Measurements from ENCODE around the gene CCDC93. TPM values are rescaled to one million over a fixed set of nuclear protein-coding genes. Genes with fewer than 3 reads are reported as not detected.
A peak's percentile ranks its signal among the peaks of the same experiment; 100 is the strongest.

The CCDC93 gene
- total and polyA plus RNA-seq, 2 of the 4 experiments (the other 2 are of a cell fraction), result 8.1 to 17.2 TPM

- Histone ChIP-seq H2AK5ac (ENCODE audit: low read depth, low read length) (no peak overlapping the region), H3K27ac (ENCODE audit: insufficient read depth, low read length) (no peak overlapping the region), H2AFZ (replicated peaks; ENCODE audit: low read length, poor library complexity) (no peak overlapping the region), H3K9ac (ENCODE audit: low read depth, low read length) (no peak overlapping the region), H4K8ac (ENCODE audit: low read depth in 2 of 2, low read length in 2 of 2) (no peak overlapping the region), H3K36me3 (ENCODE audit: control insufficient read depth, insufficient read depth, low read length) (no peaks in the 10 kb centered on the region), H3K9me1 (ENCODE audit: insufficient read depth, low read length) (no peaks in the 10 kb centered on the region), H2BK15ac (ENCODE audit: low read depth, low read length) (no peak overlapping the region), H2BK120ac (ENCODE audit: low read depth, low read length) (no peak overlapping the region), H3K23ac (ENCODE audit: low read depth, low read length) (no peak overlapping the region), H3K4me3 (ENCODE audit: insufficient read depth, low read depth, low read length) (no peak overlapping the region), H2BK5ac (ENCODE audit: low read depth, low read length, poor library complexity, severe bottlenecking) (peak overlapping the region; percentile 50), H3K4me2 (ENCODE audit: low read depth, low read length) (no peak overlapping the region), H3K18ac (ENCODE audit: low read depth, low read length) (no peak overlapping the region), H2AK9ac (replicated peaks; ENCODE audit: low read depth, low read length, poor library complexity) (no peak overlapping the region), H3K79me1 (ENCODE audit: low read depth in 1 of 2, low read length in 2 of 2) (no peaks in the 10 kb centered on the region), H3K27me3 (ENCODE audit: control insufficient read depth, insufficient read depth, low read length) (peaks cover 29% of the 10 kb centered on the region), H4K91ac (ENCODE audit: insufficient read depth, low read depth, low read length) (no peak overlapping the region), H4K5ac (ENCODE audit: low read depth, low read length) (no peak overlapping the region), H3K4ac (ENCODE audit: low read depth, low read length) (no peak overlapping the region), H3K14ac (replicated peaks; ENCODE audit: low read depth, low read length) (no peak overlapping the region), H3K56ac (ENCODE audit: extremely low read depth, insufficient read depth, low read length) (no peak overlapping the region), H3K4me1 (ENCODE audit: control insufficient read depth, insufficient read depth, low read length) (peaks cover 1% of the 10 kb centered on the region; the same call in 1 of the 2 replicates), H3K9me3 (ENCODE audit: control insufficient read depth, insufficient read depth, low read length) (no peaks in the 10 kb centered on the region), H4K20me1 (ENCODE audit: insufficient read depth, low read length) (no peaks in the 10 kb centered on the region), H2BK20ac (ENCODE audit: low read depth, low read length) (no peak overlapping the region)
- in situ Hi-C loops (cut with MboI; ENCODE audit: low sequenced_read_pairs), result no loop called here
- intact Hi-C loops (cut with micrococcal nuclease), result no loop called here
- 43% methylated on average over 1 of the region's 4 CpGs; no CpG with 5 or more reads in 1 of the 2 experiments for WGBS, 2 experiments (ENCODE audit: extremely low coverage in 2 of 2, insufficient read length in 1 of 2)
- dilution Hi-C loops (cut with HindIII; ENCODE audit: low sequenced_read_pairs, unreplicated experiment), result no loop called here
- peak; percentile 44; the same call in 1 of the 2 replicates for ATAC-seq (ENCODE audit: low read depth)
- ChIA-PET CTCF (interaction anchor here (1.0 kb wide), 1 partner anchor 9 kb away, joined by 3 read pairs; no protein-coding TSS in a partner anchor), POLR2A (ENCODE audit: unreplicated experiment) (no interaction called here)
- 0 out of 2 replicates have a peak, but pooled peaks have one; percentile 13 for TF ChIP-seq CEBPB (IDR thresholded peaks at IDR 0.05; ENCODE audit: low read depth, low read length)
- no peak for TF ChIP-seq SMC3 (IDR thresholded peaks at IDR 0.05; ENCODE audit: low read depth, low read length)
- BruUV-seq (replicated peaks), result no TSS peak
- peak; percentile 74 for DNase-seq
These were observed 46.1 kb upstream of the CCDC93 start for GRCh38 chr2:118059919-118060478.

Measured in IMR-90 (cell line).